Measurements from ENCODE around the gene SEMA4A.
"Not testable (repeated sequence)": the region's sequence is repeated elsewhere in the genome, so short reads cannot be mapped to it uniquely, and the experiment has no call there.

The SEMA4A gene

GRCh38 chr1:156119503-156120209, 33.7 kb upstream of the SEMA4A start:
- no peak for DNase-seq (ENCODE audit: low read depth)

GRCh38 chr1:156120318-156120717, 33.1 kb upstream of the SEMA4A start:
- no peak for DNase-seq (ENCODE audit: low read depth)

- not testable (repeated sequence) for DNase-seq (ENCODE audit: low read depth)
These were observed 32.4 kb upstream of the SEMA4A start for GRCh38 chr1:156121005-156121404.

- DNase-seq (ENCODE audit: low read depth) = no peak
These were observed 31.9 kb upstream of the SEMA4A start for GRCh38 chr1:156121457-156121856.

GRCh38 chr1:156122086-156122485, 31.3 kb upstream of the SEMA4A start:
- no peak for DNase-seq (ENCODE audit: low read depth)

- DNase-seq (ENCODE audit: low read depth) = no peak
These were observed 30.6 kb upstream of the SEMA4A start for GRCh38 chr1:156122519-156123355.

GRCh38 chr1:156123356-156124196, 29.8 kb upstream of the SEMA4A start:
- DNase-seq (ENCODE audit: low read depth) = peak; percentile 94

- DNase-seq (ENCODE audit: low read depth) = no peak
These were observed 28.6 kb upstream of the SEMA4A start for GRCh38 chr1:156124557-156125483.

GRCh38 chr1:156125544-156125943, 27.8 kb upstream of the SEMA4A start:
- DNase-seq (ENCODE audit: low read depth) = not testable (repeated sequence)

GRCh38 chr1:156126043-156126629, 27.2 kb upstream of the SEMA4A start:
- peak; percentile 91 for DNase-seq (ENCODE audit: low read depth)

GRCh38 chr1:156126630-156127534, 26.5 kb upstream of the SEMA4A start:
- DNase-seq (ENCODE audit: low read depth) = peak; percentile 94

- no peak for DNase-seq (ENCODE audit: low read depth)
These were observed 25.1 kb upstream of the SEMA4A start for GRCh38 chr1:156128308-156128653.

GRCh38 chr1:156128654-156129597, 24.5 kb upstream of the SEMA4A start:
- no peak for DNase-seq (ENCODE audit: low read depth)

GRCh38 chr1:156129687-156130577, 23.5 kb upstream of the SEMA4A start:
- no peak for DNase-seq (ENCODE audit: low read depth)

- no peak for DNase-seq (ENCODE audit: low read depth)
These were observed 22.8 kb upstream of the SEMA4A start for GRCh38 chr1:156130578-156130942.

- DNase-seq (ENCODE audit: low read depth) = no peak
These were observed 18.5 kb upstream of the SEMA4A start for GRCh38 chr1:156134716-156135435.
